ENCODE measurements around the gene MLN.

MLN gene

DNA sequence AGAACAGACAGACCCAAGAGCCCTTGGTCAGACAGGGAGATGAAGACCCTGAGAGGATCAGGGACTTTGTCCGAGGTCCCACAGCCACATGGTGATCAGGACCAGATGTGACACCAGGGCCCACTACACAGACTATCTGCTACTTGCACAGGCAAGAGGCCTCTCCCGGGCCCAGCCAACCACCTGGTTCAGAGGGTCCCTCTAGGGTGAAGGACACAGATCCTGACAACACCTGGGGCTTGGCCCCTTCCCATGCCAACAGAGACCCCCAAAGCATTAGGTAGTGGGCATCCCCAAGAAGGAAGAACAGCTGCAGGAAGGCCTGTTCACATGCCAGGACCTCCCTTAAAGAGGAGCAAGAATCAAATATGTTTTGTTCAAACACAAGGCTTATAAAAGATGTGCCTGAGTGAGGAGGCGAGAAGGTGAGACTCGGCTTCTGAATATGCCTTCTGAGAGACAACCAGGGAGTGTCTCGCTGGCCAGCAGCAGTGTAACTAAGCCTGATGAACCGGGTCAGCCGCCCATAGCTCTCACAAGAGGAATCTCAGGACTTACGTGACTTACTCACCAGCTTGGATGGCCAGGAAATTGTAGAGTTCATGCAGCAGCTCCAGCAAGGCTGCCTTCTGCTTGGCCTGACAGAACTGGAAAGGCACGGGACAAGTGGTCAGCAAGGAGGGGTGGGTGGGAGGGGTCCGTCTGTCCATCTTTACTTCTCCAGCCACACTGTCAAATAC, 19.9 kb downstream of the MLN start:
- TF ChIP-seq, protein P1, sequence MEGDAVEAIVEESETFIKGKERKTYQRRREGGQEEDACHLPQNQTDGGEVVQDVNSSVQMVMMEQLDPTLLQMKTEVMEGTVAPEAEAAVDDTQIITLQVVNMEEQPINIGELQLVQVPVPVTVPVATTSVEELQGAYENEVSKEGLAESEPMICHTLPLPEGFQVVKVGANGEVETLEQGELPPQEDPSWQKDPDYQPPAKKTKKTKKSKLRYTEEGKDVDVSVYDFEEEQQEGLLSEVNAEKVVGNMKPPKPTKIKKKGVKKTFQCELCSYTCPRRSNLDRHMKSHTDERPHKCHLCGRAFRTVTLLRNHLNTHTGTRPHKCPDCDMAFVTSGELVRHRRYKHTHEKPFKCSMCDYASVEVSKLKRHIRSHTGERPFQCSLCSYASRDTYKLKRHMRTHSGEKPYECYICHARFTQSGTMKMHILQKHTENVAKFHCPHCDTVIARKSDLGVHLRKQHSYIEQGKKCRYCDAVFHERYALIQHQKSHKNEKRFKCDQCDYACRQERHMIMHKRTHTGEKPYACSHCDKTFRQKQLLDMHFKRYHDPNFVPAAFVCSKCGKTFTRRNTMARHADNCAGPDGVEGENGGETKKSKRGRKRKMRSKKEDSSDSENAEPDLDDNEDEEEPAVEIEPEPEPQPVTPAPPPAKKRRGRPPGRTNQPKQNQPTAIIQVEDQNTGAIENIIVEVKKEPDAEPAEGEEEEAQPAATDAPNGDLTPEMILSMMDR (conservative IDR thresholded peaks at IDR 0.05; ENCODE audit: low read length): no peak
- DNase-seq (ENCODE audit: low read depth): no peak

DNA sequence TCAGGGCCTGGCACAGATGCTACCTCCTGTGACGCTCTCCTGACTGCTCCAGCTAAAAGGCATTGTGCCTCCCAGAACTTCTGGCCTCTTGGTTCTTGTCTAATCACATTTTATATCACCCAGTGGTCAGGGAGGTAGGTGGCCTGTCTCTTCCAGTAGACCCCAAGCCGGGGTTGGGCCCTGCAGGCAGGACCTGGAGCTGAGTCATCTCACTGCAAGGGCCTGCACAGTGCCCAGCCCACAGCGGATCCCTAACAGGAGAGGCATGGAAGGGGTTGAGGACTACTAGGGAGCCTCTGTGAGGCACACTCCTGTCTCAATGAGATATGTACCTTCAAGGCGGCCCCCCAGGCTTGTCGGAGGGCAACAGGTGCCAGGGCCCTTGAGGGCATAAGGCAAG, 21.2 kb downstream of the MLN start:
- TF ChIP-seq, protein P1 (conservative IDR thresholded peaks at IDR 0.05; ENCODE audit: low read length): no peak
- no peak for DNase-seq (ENCODE audit: low read depth)
- no peak overlapping the region for H3K4me3 ChIP-seq (ENCODE audit: low read length)

More for the DNA sequence above, 19.9 kb downstream of the MLN start:
- H3K4me3 ChIP-seq (ENCODE audit: low read length): no peak overlapping the region

DNA sequence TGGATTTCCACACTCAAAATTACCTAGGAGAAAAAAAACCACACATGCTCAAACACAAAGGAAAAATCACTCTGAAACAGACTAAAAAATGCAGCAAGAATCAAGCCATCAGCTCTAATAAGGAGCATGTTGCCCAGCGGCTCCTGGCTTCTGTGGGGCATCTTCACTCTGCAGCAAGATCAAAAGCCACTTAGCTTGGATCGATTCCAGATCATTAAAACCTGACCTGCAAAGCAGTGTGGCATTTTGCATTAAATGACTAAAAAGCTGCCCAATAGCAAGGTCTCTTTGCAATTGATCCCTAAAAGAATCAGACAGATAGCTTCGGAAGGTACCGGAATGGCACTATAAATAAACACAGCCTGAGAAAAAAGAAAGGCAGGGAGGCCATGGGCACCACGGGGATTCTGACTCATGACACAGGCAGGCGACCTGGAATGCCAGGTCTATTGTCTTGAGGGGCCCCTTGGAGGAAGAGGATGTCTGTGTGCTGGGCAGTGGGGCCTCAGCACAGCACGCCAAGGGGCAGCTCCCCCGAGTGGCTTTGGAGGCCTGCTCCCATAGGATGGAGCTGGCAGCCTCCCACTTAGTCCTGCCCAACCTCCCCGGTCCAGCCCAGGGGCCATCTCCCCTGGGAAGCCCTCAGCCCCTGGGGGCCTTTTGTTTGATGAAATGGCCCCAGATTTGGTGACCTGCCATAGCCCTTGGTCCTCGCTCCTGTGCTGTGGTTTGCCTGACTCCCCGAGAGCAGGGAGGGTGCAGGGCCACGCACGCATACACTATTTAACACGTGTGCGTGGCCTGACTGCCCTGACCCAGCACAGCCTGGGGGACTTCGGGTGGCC, 22.4 kb downstream of the MLN start:
- TF ChIP-seq, protein P1 (conservative IDR thresholded peaks at IDR 0.05; ENCODE audit: low read length): no peak
- H3K4me3 ChIP-seq (ENCODE audit: low read length): no peak overlapping the region
- peak; percentile 60 for DNase-seq (ENCODE audit: low read depth)

DNA sequence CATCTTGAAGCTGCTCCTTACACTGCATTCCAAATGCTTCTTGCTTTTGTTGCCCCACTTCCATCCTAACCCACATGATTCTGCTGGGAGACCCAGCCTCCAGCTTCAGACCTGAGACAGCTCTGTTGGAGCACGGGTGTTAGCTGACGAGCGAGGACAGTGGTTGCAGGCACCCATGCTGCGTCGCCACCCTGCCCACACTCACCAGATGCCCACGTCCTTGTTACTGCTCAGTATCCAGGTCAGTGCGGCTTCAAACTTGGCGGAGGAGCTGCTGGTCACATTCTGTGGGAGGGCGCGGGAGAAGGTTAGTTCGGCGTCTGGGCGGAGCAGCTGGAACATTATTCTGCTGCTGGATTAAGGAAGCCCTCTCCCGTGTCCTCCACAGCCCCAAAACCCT, 23.9 kb downstream of the MLN start:
- no peak overlapping the region for H3K4me3 ChIP-seq (ENCODE audit: low read length)
- no peak for DNase-seq (ENCODE audit: low read depth)
- TF ChIP-seq, protein P1 (conservative IDR thresholded peaks at IDR 0.05; ENCODE audit: low read length): no peak

DNA sequence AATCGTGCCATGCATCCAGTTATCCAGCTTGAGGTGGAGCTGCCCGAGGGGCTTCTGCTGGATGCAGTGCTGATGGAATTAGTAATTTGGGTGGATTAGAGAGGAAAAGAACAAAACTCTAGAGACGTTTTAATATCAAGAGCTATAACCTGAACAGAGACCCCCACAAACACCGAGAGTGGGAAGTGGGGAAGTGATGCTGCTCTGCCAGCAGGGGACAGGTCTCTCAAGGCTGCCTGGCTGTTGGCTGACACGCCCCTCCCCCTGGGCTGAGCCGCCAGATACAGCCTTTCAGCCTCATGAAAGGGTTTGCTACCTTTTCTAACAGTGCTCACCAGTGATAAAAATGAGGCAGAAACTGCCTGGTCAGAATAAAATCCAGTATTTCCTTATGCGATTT, 24.5 kb downstream of the MLN start:
- no peak overlapping the region for H3K4me3 ChIP-seq (ENCODE audit: low read length)
- TF ChIP-seq, protein P1 (conservative IDR thresholded peaks at IDR 0.05; ENCODE audit: low read length): 0 out of 2 replicates have a peak, but pooled peaks have one; percentile 13
- DNase-seq (ENCODE audit: low read depth): no peak

DNA sequence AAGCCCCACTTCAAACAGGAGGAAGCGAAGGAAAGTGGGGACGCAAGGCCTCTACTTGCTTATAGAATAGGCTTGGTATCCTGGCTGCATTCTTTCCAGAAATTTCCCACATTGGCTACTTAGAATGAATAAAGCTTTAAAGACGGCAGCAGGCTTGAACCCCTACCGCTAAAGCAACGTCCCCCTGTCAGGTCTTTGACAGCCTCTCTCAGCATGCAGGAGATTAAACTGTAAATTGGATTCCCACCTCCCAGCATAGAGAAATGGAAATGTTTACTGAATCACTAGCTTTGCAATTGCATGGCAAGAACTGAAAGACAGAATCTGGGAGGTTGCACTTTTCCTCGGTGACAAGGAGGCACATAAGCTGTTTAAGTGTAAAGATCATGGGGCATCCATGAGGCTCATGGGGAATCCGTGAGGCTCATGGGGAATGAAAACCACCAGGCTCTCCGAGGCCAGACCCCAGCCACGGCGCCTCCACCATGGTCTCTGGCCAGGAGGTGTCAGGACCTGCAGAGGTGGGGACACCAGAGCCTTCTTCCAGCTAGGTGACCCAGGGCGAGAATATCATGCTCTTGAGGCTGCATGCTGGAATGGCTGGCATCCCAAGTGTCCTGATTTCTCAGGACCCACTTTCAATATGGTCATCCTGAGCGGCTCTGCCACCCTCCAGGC, 25.2 kb downstream of the MLN start:
- H3K4me3 ChIP-seq (ENCODE audit: low read length): no peak overlapping the region
- no peak for DNase-seq (ENCODE audit: low read depth)
- TF ChIP-seq, protein P1 (conservative IDR thresholded peaks at IDR 0.05; ENCODE audit: low read length): no peak
